GM19025 (cell line): Measurements from ENCODE around the gene LRP5.
A peak's percentile ranks its signal among the peaks of the same experiment; 100 is the strongest.

Source experiments
- ATAC-seq: cut with Tn5 transposase; IDR thresholded peaks from one replicate; pipeline ENCODE4 v1.9.1; 2021; ENCODE audit warnings: mild to moderate bottlenecking, low read depth, moderate library complexity; ENCODE audit not compliant: unreplicated experiment

LRP5 gene

GRCh38 chr11:68303982-68304780, 8.2 kb upstream of the LRP5 start:
- no peak for ATAC-seq

GRCh38 chr11:68306636-68307035, 5.8 kb upstream of the LRP5 start:
- ATAC-seq = no peak

GRCh38 chr11:68308068-68308467, 4.3 kb upstream of the LRP5 start:
- ATAC-seq = no peak

- no peak for ATAC-seq
Observed at GRCh38 chr11:68309621-68310185, 2.7 kb upstream of the LRP5 start.

GRCh38 chr11:68311160-68312116, 953 bp upstream of the LRP5 start:
- no peak for ATAC-seq

- ATAC-seq = peak; percentile 51
Observed at GRCh38 chr11:68312780-68313573, 586 bp downstream of the LRP5 start.

- ATAC-seq = no peak
Observed at GRCh38 chr11:68313574-68314202, 1.3 kb downstream of the LRP5 start.

GRCh38 chr11:68314203-68315170, 2.1 kb downstream of the LRP5 start:
- ATAC-seq = no peak

GRCh38 chr11:68315171-68315920, 3.0 kb downstream of the LRP5 start:
- ATAC-seq = no peak

GRCh38 chr11:68317147-68317785, 4.9 kb downstream of the LRP5 start:
- ATAC-seq = no peak

GRCh38 chr11:68321293-68322051, 9.1 kb downstream of the LRP5 start:
- ATAC-seq = no peak

GRCh38 chr11:68322052-68322430, 9.7 kb downstream of the LRP5 start:
- ATAC-seq = no peak

GRCh38 chr11:68324241-68324640, 11.8 kb downstream of the LRP5 start:
- no peak for ATAC-seq

GRCh38 chr11:68324695-68325094, 12.3 kb downstream of the LRP5 start:
- no peak for ATAC-seq

- no peak for ATAC-seq
Observed at GRCh38 chr11:68325183-68325906, 13.0 kb downstream of the LRP5 start.

GRCh38 chr11:68325907-68326220, 13.5 kb downstream of the LRP5 start:
- no peak for ATAC-seq
